Right ventricle myocardium inferior (tissue), 1 donor: ENCODE data around the gene MMEL1. TPM values are rescaled to one million over a fixed set of nuclear protein-coding genes. Genes with fewer than 3 reads are reported as not detected.
"Not testable (repeated sequence)": the region's sequence is repeated elsewhere in the genome, so short reads cannot be mapped to it uniquely, and the experiment has no call there.

ENCODE experiments used
- ATAC-seq: fragments of 200-7000 bp; cut with Tn5 transposase; one replicate; pipeline ENCODE4 v1.9.1; 2020; ENCODE audit warnings: mild to moderate bottlenecking, moderate library complexity
- DNase-seq: peaks from one replicate; pipeline ENCODE4 v3.0.0; 2021; ENCODE audit errors: missing footprints
- intact Hi-C: fragments of 100-400 bp; cut with DNase I; formaldehyde crosslinking; loops from one replicate; pipeline ENCODE4 v1.11.0; 2022
- total RNA-seq: library from RNA; stranded (reverse); fragmentation: NEBNext Ultra II Directional; extraction: Animal tissue kit (Norgen Biotek cat#: 25700); gene quantifications from one replicate; pipeline ENCODE4 v1.2.1, GENCODE V29; 2021
- donor health status: DM: no; HTN: yes; CAD: no; lungs with severe emphysema.

Gene MMEL1
- total RNA-seq, 1 donor from 2014 or later, result 0.35 TPM

- ATAC-seq, result peak; percentile 94
- intact Hi-C loops, result loop anchor here (2.0 kb wide), 1 partner anchor 56 kb away; no protein-coding TSS in a partner anchor
- peak; percentile 99 for DNase-seq
Observed at GRCh38 chr1:2586154-2587070, 46.4 kb downstream of the MMEL1 start, which contains the start of gene PRXL2B. TSS of gene PRXL2B (plus strand) at chr1:2586777. CDS start at chr1:2586886, 109 bp downstream.

GRCh38 chr1:2585318-2586092 lies 47.3 kb downstream of the MMEL1 start:
- intact Hi-C loops, result loop anchor here (2.0 kb wide), 1 partner anchor 57 kb away; no protein-coding TSS in a partner anchor
- ATAC-seq, result peak; percentile 38
- peak; percentile 88 for DNase-seq

- intact Hi-C loops, result no loop called here
- DNase-seq, result peak; percentile 18
- ATAC-seq, result no peak
Observed at GRCh38 chr1:2584686-2585317, 48.0 kb downstream of the MMEL1 start.

GRCh38 chr1:2583871-2584351 lies 48.9 kb downstream of the MMEL1 start:
- intact Hi-C loops, result no loop called here
- no peak for ATAC-seq
- peak; percentile 51 for DNase-seq

- intact Hi-C loops, result no loop called here
- no peak for ATAC-seq
- no peak for DNase-seq
Observed at GRCh38 chr1:2583331-2583791, 49.5 kb downstream of the MMEL1 start.

- intact Hi-C loops, result no loop called here
- ATAC-seq (no peak), DNase-seq (no peak)
Observed at GRCh38 chr1:2582391-2582790, 50.4 kb downstream of the MMEL1 start.

- intact Hi-C loops, result no loop called here
- DNase-seq (peak; percentile 43), ATAC-seq (no peak)
Observed at GRCh38 chr1:2580691-2581090, 52.1 kb downstream of the MMEL1 start.

- ATAC-seq, result no peak
- intact Hi-C loops, result no loop called here
Observed at GRCh38 chr1:2578758-2579118, 54.1 kb downstream of the MMEL1 start.

GRCh38 chr1:2577565-2578075 lies 55.2 kb downstream of the MMEL1 start:
- DNase-seq, result peak; percentile 61
- ATAC-seq, intact Hi-C loops: not testable (repeated sequence)

More at GRCh38 chr1:2578758-2579118, 54.1 kb downstream of the MMEL1 start:
- DNase-seq, result no peak

GRCh38 chr1:2575801-2576663 lies 56.8 kb downstream of the MMEL1 start:
- intact Hi-C loops, result no loop called here
- ATAC-seq, result no peak
- peak; percentile 62 for DNase-seq

- DNase-seq (no peak), ATAC-seq (no peak)
- intact Hi-C loops, result no loop called here
Observed at GRCh38 chr1:2574350-2574749, 58.5 kb downstream of the MMEL1 start.

- DNase-seq (no peak), ATAC-seq (no peak)
- intact Hi-C loops, result no loop called here
Observed at GRCh38 chr1:2573250-2573920, 59.4 kb downstream of the MMEL1 start.

GRCh38 chr1:2571348-2571747 lies 61.5 kb downstream of the MMEL1 start:
- DNase-seq, result no peak
- intact Hi-C loops, result no loop called here
- no peak for ATAC-seq

- intact Hi-C loops, result no loop called here
- DNase-seq, result no peak
- ATAC-seq, result no peak
Observed at GRCh38 chr1:2570332-2570731, 62.5 kb downstream of the MMEL1 start.

GRCh38 chr1:2569703-2570102 lies 63.1 kb downstream of the MMEL1 start:
- intact Hi-C loops, ATAC-seq, DNase-seq: not testable (repeated sequence)

- ATAC-seq (no peak), DNase-seq (no peak)
- intact Hi-C loops, result no loop called here
Observed at GRCh38 chr1:2569060-2569459, 63.8 kb downstream of the MMEL1 start.

- ATAC-seq, intact Hi-C loops, DNase-seq: not testable (repeated sequence)
Observed at GRCh38 chr1:2568187-2568816, 64.5 kb downstream of the MMEL1 start.
